Heart right ventricle (tissue), 16 donors: ENCODE data around the gene SFT2D1. TPM values are rescaled to one million over a fixed set of nuclear protein-coding genes. Genes with fewer than 3 reads are reported as not detected.
"Not testable (repeated sequence)": the region's sequence is repeated elsewhere in the genome, so short reads cannot be mapped to it uniquely, and the experiment has no call there.

ENCODE experiments used
- ATAC-seq, 8 donors: fragments of 200-7000 bp; cut with Tn5 transposase; one replicate each; pipeline ENCODE4 v1.9.1; 2020; ENCODE audit warnings: mild to moderate bottlenecking in 8 of 8, moderate library complexity in 8 of 8, moderate number of reproducible peaks in 1 of 8
- DNase-seq, 2 donors: peaks; one replicate each; pipeline ENCODE4 v3.0.0-alpha.2; 2020
- H3K27ac ChIP-seq, 10 donors: fragments of 200-600 bp; sonication (generic) in 2 of 10; one replicate each; pipeline versions ENCODE4 v1.5.0 to v1.8.0; 2020 to 2022; ENCODE audit warnings: mild to moderate bottlenecking in 3 of 10
- H3K27me3 ChIP-seq, 7 donors: fragments of 200-600 bp; one replicate each; pipeline ENCODE4 v1.8.0; 2021 to 2022; ENCODE audit warnings: mild to moderate bottlenecking in 2 of 7
- H3K36me3 ChIP-seq, 9 donors: fragments of 200-600 bp; sonication (generic) in 1 of 9; one replicate each; pipeline versions ENCODE4 v1.5.0 to v1.8.0; 2020 to 2022; ENCODE audit warnings: mild to moderate bottlenecking in 2 of 9
- H3K4me1 ChIP-seq, 9 donors: fragments of 200-600 bp; sonication (generic) in 1 of 9; one replicate each; pipeline versions ENCODE4 v1.5.0 to v1.8.0; 2020 to 2022; ENCODE audit warnings: mild to moderate bottlenecking in 4 of 9
- H3K4me3 ChIP-seq, 10 donors: fragments of 200-600 bp; sonication (generic) in 2 of 10; one replicate each; pipeline versions ENCODE4 v1.5.0 to v1.8.0; 2020 to 2022; ENCODE audit warnings: mild to moderate bottlenecking in 7 of 10, moderate library complexity in 2 of 10
- H3K9me3 ChIP-seq, 11 donors: fragments of 200-600 bp in 10 of 11; sonication (generic) in 2 of 11; one replicate each; pipeline versions ENCODE4 v1.5.0 to v1.8.0; 2013 to 2022; ENCODE audit warnings: mild to moderate bottlenecking in 2 of 11, control low read depth in 1 of 11, moderate library complexity in 1 of 11
- WGBS, 2 donors: extraction: QIAGEN DNeasy Blood & Tissue Kit; methylation state at CpG; one replicate each; pipeline ENCODE4 v1.1.7; 2013; ENCODE audit warnings: inconsistent platforms in 1 of 2; 5-methylcytosine and 5-hydroxymethylcytosine counted together
- intact Hi-C, 10 donors: fragments of 100-400 bp; cut with DNase I; formaldehyde crosslinking; loops; one replicate each; pipeline versions ENCODE4 v1.11.1 to v1.14.2; 2022
- polyA plus RNA-seq, 2 donors: library from polyadenylated mRNA; stranded (reverse); fragments of 200-250 nt; gene quantifications; one replicate each; pipeline ENCODE4 v1.2.3, GENCODE V29; 2013
- total RNA-seq, 10 donors: library from RNA; stranded (reverse); fragmentation: NEBNext Ultra II Directional in 3 of 10; extraction: Animal tissue kit (Norgen Biotek cat#: 25700) in 3 of 10; gene quantifications; one replicate each; pipeline versions ENCODE4 v1.2.1 to v1.2.4, GENCODE V29; 2021 to 2023
- TF ChIP-seq, protein P1 (sequence below), 9 donors: fragments of 200-600 bp; sonication (generic) in 2 of 9; IDR thresholded peaks; one replicate each; pipeline versions ENCODE4 v1.5.0 to v1.8.0; 2021 to 2022; ENCODE audit warnings: antibody characterized with exemption in 9 of 9, mild to moderate bottlenecking in 5 of 9, moderate library complexity in 1 of 9
- donor health status: Arrhythmogenic right ventricular cardiomyopathy.
- donor health status: ischemic (EF 13 %, LVEDD 7.1; RV severe dilation, severe dysfunction).
- donor health status: healthy with polysubstance abuse.
- donor health status: DM: no; HTN: yes; CAD: no.
- donor health status: DM: no; HTN: no; CAD: no.
- donor health status: ischemic (EF 25% LVEDD 6.9; RV normal size, moderate dysfunction).
- donor health status: ischemic (EF 25% LVEDD 5.7; RV mildly dilated, moderate dysfunction).
- donor health status: healthy.
- donor health status: DM: yes; HTN: yes; CAD: no.
- donor health status: Ischemic cardiomyopathy.
- donor health status: ischemic (EF 35%, LVEDD 5.7; RV mildly dilated, moderate dysfunction).
- donor health status: nonischemic (EF 11% LVEDD 7.7; RV severe dilation, severe dysfunction).
- donor health status: DM: yes; HTN: yes; CAD: no.
- donor health status: PGD.
- donor health status: ischemic (EF 29% LVEDD 5.4; RV normal size, mild dysfunction).
- donor health status: nonischemic (EF 23%, LVEDD 6.1; RV moderate dilation, normal function).

SFT2D1 gene
- total and polyA plus RNA-seq, 12 donors: 15.6 to 43.6 (median 22.1) TPM

DNA sequence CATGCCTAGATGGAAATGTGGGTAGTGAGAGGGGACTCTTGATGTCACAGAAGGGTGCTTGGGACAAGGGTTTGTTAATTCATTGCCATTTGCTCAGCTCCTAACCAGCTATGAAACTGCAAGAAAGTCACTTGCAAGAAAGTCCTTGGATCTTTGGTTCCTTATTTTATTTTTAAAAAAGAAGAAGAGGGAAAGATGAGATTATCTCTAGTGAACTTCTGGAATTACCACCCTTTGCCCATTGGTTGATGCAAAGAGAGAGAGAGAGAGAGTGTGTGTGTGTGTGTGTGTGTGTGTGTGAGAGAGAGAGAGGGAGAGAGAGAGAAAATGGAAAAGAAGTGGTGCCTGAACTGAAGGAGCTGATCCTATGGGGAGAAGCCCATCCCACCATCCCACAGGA is 4.6 kb upstream of the SFT2D1 start:
- no peaks in the 10 kb centered on the region for H3K27me3 ChIP-seq
- TF ChIP-seq, protein P1, sequence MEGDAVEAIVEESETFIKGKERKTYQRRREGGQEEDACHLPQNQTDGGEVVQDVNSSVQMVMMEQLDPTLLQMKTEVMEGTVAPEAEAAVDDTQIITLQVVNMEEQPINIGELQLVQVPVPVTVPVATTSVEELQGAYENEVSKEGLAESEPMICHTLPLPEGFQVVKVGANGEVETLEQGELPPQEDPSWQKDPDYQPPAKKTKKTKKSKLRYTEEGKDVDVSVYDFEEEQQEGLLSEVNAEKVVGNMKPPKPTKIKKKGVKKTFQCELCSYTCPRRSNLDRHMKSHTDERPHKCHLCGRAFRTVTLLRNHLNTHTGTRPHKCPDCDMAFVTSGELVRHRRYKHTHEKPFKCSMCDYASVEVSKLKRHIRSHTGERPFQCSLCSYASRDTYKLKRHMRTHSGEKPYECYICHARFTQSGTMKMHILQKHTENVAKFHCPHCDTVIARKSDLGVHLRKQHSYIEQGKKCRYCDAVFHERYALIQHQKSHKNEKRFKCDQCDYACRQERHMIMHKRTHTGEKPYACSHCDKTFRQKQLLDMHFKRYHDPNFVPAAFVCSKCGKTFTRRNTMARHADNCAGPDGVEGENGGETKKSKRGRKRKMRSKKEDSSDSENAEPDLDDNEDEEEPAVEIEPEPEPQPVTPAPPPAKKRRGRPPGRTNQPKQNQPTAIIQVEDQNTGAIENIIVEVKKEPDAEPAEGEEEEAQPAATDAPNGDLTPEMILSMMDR (IDR thresholded peaks at IDR 0.05): no peak
- H3K27ac ChIP-seq: peak overlapping the region in 1 of 10 donors; percentile 20
- H3K9me3 ChIP-seq: peaks cover 0 to 13% (median 0%) of the 10 kb centered on the region in 11 donors
- DNase-seq (no peak), ATAC-seq (no peak)
- intact Hi-C loops: no loop called here
- H3K36me3 ChIP-seq: no peaks in the 10 kb centered on the region
- H3K4me1 ChIP-seq: peaks cover 0 to 17% (median 9%) of the 10 kb centered on the region in 9 donors
- H3K4me3 ChIP-seq: no peak overlapping the region

DNA sequence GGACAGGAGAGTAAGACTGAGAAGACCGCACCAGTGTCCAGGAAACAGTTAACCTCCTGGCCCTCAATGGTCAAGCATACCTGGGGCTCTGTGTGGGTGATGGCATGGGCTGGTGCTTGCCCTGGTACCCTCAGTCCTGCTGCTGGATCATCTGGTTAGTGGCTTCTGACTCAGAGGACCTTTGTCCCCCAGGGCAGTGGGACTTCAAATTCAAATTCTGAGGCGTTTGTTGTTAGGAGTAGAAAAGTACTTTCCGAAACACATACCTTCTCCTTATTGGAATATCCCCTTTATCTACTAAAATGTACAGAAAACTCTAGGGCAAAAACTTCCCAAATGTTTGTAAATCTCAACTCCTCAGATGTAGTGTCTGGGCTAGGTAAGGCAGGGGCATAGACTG is 4.1 kb upstream of the SFT2D1 start:
- H3K4me3 ChIP-seq: no peak overlapping the region
- peaks cover 0 to 13% (median 0%) of the 10 kb centered on the region in 11 donors for H3K9me3 ChIP-seq
- peak overlapping the region in 1 of 10 donors; percentile 20 for H3K27ac ChIP-seq
- TF ChIP-seq, protein P1 (IDR thresholded peaks at IDR 0.05): no peak
- H3K27me3 ChIP-seq: no peaks in the 10 kb centered on the region
- ATAC-seq: no peak
- no peaks in the 10 kb centered on the region for H3K36me3 ChIP-seq
- H3K4me1 ChIP-seq: peaks cover 0 to 17% (median 12%) of the 10 kb centered on the region in 9 donors
- WGBS, 2 donors: 91 to 95% methylated on average over 3 of the region's 3 CpGs
- no peak for DNase-seq
- intact Hi-C loops: no loop called here

DNA sequence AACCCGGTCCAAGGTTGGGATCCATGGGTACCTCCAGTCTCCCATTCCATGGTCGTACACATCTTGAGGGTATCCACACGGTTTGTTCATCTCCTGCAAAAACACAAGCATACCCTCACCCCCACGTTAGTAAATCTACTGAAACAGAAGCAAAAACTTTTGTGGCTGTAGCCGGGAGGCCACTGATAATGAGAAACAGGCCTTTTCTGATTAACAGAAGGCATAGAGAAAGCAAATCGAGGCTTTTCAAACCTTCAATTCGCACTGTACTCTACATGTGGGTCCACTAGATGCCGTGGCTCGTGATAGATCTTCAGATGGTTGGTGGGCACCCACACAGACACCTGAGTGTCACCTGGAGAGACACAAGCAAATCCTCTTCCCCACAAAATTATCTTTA is 3.3 kb upstream of the SFT2D1 start:
- ATAC-seq, H3K27ac ChIP-seq, DNase-seq, H3K27me3 ChIP-seq, H3K4me3 ChIP-seq, intact Hi-C loops, H3K36me3 ChIP-seq, H3K9me3 ChIP-seq: not testable (repeated sequence)
- peaks cover 4 to 25% (median 20%) of the 10 kb centered on the region in 9 donors for H3K4me1 ChIP-seq
- WGBS, 2 donors: 81 to 89% methylated on average over 9 of the region's 9 CpGs

DNA sequence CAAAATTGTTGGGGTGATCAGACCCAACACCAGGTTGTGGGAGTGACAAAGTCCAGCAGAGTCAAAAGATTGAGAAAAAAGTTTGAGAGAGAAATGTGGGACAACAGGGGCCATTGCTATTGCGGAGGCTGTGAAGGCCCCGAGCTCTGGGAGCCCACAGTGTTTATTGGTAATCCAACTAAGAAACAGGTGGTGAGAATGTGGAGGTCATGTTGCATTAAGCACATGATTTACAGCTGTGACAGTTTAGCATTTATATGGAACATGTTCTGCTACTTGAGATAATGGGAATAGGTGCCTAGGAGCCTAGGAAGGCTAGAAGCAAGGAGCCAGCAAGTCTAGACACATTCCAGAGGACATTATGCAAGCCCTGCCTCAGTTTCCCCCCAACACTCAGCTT is 2.6 kb upstream of the SFT2D1 start:
- not testable (repeated sequence) for H3K9me3 ChIP-seq, H3K27me3 ChIP-seq, H3K36me3 ChIP-seq, ATAC-seq, DNase-seq, H3K4me3 ChIP-seq, H3K27ac ChIP-seq
- intact Hi-C loops: loop anchor here in 4 of 10 donors (5.0 kb wide), 1 partner anchor 37 kb away; the partner anchor contains the start of gene MPC1 (in 4 of the 4)
- peaks cover 11 to 32% (median 27%) of the 10 kb centered on the region in 9 donors for H3K4me1 ChIP-seq
- 93 to 98% methylated on average over 2 of the region's 2 CpGs for WGBS, 2 donors

GRCh38 chr6:166344240-166344639 is 1.9 kb upstream of the SFT2D1 start:
- Histone ChIP-seq H3K4me3 (no peak overlapping the region), H3K27ac (no peak overlapping the region), H3K36me3 (peaks cover 0 to 5% (median 0%) of the 10 kb centered on the region in 9 donors), H3K9me3 (no peaks in the 10 kb centered on the region), H3K4me1 (peaks cover 11 to 39% (median 34%) of the 10 kb centered on the region in 9 donors), H3K27me3 (no peaks in the 10 kb centered on the region)
- intact Hi-C loops: loop anchor here in 4 of 10 donors (5.0 kb wide), 1 partner anchor 38 kb away; the partner anchor contains the start of gene MPC1 (in 4 of the 4)
- ATAC-seq (no peak), DNase-seq (no peak)
- WGBS, 2 donors: 91 to 93% methylated on average over 8 of the region's 8 CpGs
- TF ChIP-seq, protein P1 (IDR thresholded peaks at IDR 0.05): no peak
